GM12878 (cell line): ENCODE measurements around the gene ESRRG. TPM values are rescaled to one million over a fixed set of nuclear protein-coding genes. Genes with fewer than 3 reads are reported as not detected.

Source experiments
- ATAC-seq: fragments of 200-7000 bp; cut with Tn5 transposase; 3 replicates; pipeline ENCODE4 v1.9.1; 2020; ENCODE audit warnings: mild to moderate bottlenecking, moderate library complexity
- BruUV-seq: library from RNA; stranded (reverse); fragments of 400-500 nt; replicated peaks from 2 replicates; lab custom pipeline; 2021; lab: Mats Ljungman, UMichigan
- CTCF ChIA-PET: fragments of 300-600 bp; sonication (Branson Sonifier 250); formaldehyde crosslinking; extraction: SDS; loops from one replicate; lab custom pipeline; 2021; ENCODE audit warnings: inconsistent platforms; lab: Yijun Ruan, JAX
- POLR2A ChIA-PET: fragments of 350-600 bp; formaldehyde crosslinking; extraction: SDS; loops from one replicate; lab custom pipeline; 2021; ENCODE audit warnings: inconsistent platforms; lab: Charles Lee
- RAD21 ChIA-PET: fragments of 300-600 bp; sonication (Branson Sonifier 250); formaldehyde crosslinking; loops from one replicate; lab custom pipeline; 2023; ENCODE audit warnings: antibody characterized with exemption; ENCODE audit not compliant: unreplicated experiment; lab: Charles Lee
- SMC1A ChIA-PET: fragments of 300-600 bp; sonication (Branson Sonifier 250); formaldehyde crosslinking; loops from one replicate; lab custom pipeline; 2023; ENCODE audit not compliant: unreplicated experiment, uncharacterized antibody; lab: Charles Lee
- DNase-seq: peaks from one replicate; pipeline ENCODE4 v3.0.0-alpha.2; 2011; ENCODE audit warnings: low read depth, low spot score
- FAIRE-seq: peaks from 3 replicates; lab custom pipeline; 2011; peaks lifted over from hg19 to GRCh38; lab: Jason Lieb, UNC
- H2AFZ ChIP-seq: 2 replicates; pipeline ENCODE4 v1.6.0; 2011; ENCODE audit warnings: low read depth, low read length, control low read depth; ENCODE audit not compliant: control insufficient read depth
- H3K27ac ChIP-seq: 2 replicates; pipeline ENCODE4 v1.5.1; 2011; ENCODE audit warnings: control low read depth; ENCODE audit not compliant: control insufficient read depth, insufficient read depth
- H3K27me3 ChIP-seq, 2 experiments: replicated peaks in 1 of 2; 2 replicates each; pipeline versions ENCODE4 v1.6.0 to v1.6.1; 2011; ENCODE audit warnings: low read length in 1 of 2; ENCODE audit not compliant: control insufficient read depth in 2 of 2, insufficient read depth in 2 of 2
- H3K36me3 ChIP-seq, 2 experiments: 2 replicates each; pipeline ENCODE4 v1.5.1; 2011; ENCODE audit warnings: low read length in 1 of 2; ENCODE audit not compliant: control insufficient read depth in 2 of 2, insufficient read depth in 2 of 2
- H3K4me1 ChIP-seq: 2 replicates; pipeline ENCODE4 v1.6.1; 2011; ENCODE audit warnings: mild to moderate bottlenecking, low read length, moderate library complexity, mixed read lengths; ENCODE audit not compliant: control insufficient read depth, insufficient read depth
- H3K4me2 ChIP-seq: 2 replicates; pipeline ENCODE4 v1.6.0; 2011; ENCODE audit warnings: control low read depth; ENCODE audit not compliant: control insufficient read depth, insufficient read depth
- H3K4me3 ChIP-seq: fragments of 200-600 bp; sonication (generic); 2 replicates; pipeline ENCODE4 v1.5.1; 2016
- H3K79me2 ChIP-seq: 2 replicates; pipeline ENCODE4 v1.6.0; 2011; ENCODE audit warnings: low read length; ENCODE audit not compliant: control insufficient read depth, insufficient read depth
- H3K9ac ChIP-seq: 2 replicates; pipeline ENCODE4 v1.8.0; 2011; ENCODE audit warnings: low read length, control low read depth, mixed read lengths; ENCODE audit not compliant: control insufficient read depth, insufficient read depth
- H3K9me3 ChIP-seq: replicated peaks from 3 replicates; pipeline ENCODE4 v1.5.1; 2011; ENCODE audit warnings: mild to moderate bottlenecking, low read length; ENCODE audit not compliant: control insufficient read depth, insufficient read depth
- H4K20me1 ChIP-seq: 2 replicates; pipeline ENCODE4 v1.6.0; 2011; ENCODE audit not compliant: control insufficient read depth, insufficient read depth
- BHLHE40 ChIP-seq, 2 experiments: fragments of 450-650 bp in 1 of 2; IDR thresholded peaks; 2 replicates each; pipeline ENCODE4 v1.6.1; 2011 to 2017; ENCODE audit warnings: low read depth in 2 of 2, borderline replicate concordance in 1 of 2, improper control_type of control experiment in 1 of 2, low read length in 1 of 2, mild to moderate bottlenecking in 1 of 2
- BMI1 ChIP-seq: fragments of 450-650 bp; IDR thresholded peaks from 2 replicates; pipeline ENCODE4 v1.6.1; 2016; ENCODE audit warnings: mild to moderate bottlenecking, moderate library complexity, borderline replicate concordance
- E2F8 ChIP-seq: fragments of 450-650 bp; IDR thresholded peaks from 2 replicates; pipeline ENCODE4 v1.6.1; 2018; ENCODE audit warnings: mild to moderate bottlenecking, low read depth, moderate library complexity; ENCODE audit not compliant: partially characterized antibody
- GATAD2B ChIP-seq: fragments of 450-650 bp; conservative IDR thresholded peaks from 2 replicates; pipeline ENCODE4 v1.6.1; 2017; ENCODE audit warnings: low read depth, mild to moderate bottlenecking, moderate library complexity
- KAT2A ChIP-seq: conservative IDR thresholded peaks from 2 replicates; pipeline ENCODE4 v1.6.1; 2011; ENCODE audit warnings: low read depth, low read length; ENCODE audit not compliant: control insufficient read depth
- LARP7 ChIP-seq: fragments of 450-650 bp; IDR thresholded peaks from 2 replicates; pipeline ENCODE4 v1.6.1; 2017; ENCODE audit warnings: mild to moderate bottlenecking
- MEF2B ChIP-seq: fragments of 450-650 bp; IDR thresholded peaks from 2 replicates; pipeline ENCODE4 v1.6.1; 2018; ENCODE audit warnings: mild to moderate bottlenecking, moderate library complexity; ENCODE audit not compliant: partially characterized antibody, poor library complexity, severe bottlenecking
- NR2C1 ChIP-seq: fragments of 450-650 bp; IDR thresholded peaks from 2 replicates; pipeline ENCODE4 v1.6.1; 2017; ENCODE audit warnings: antibody characterized with exemption, mild to moderate bottlenecking, moderate library complexity
- RB1 ChIP-seq: fragments of 450-650 bp; formaldehyde crosslinking; IDR thresholded peaks from 2 replicates; pipeline ENCODE4 v1.6.1; 2017; ENCODE audit warnings: mild to moderate bottlenecking, borderline replicate concordance
- RELB ChIP-seq: fragments of 450-650 bp; IDR thresholded peaks from 2 replicates; pipeline ENCODE4 v1.6.1; 2017; ENCODE audit warnings: low read depth, mild to moderate bottlenecking, moderate library complexity
- SMAD1 ChIP-seq: fragments of 450-650 bp; IDR thresholded peaks from 2 replicates; pipeline ENCODE4 v1.6.1; 2018; ENCODE audit warnings: mild to moderate bottlenecking, low read depth; ENCODE audit not compliant: partially characterized antibody
- SP1 ChIP-seq: IDR thresholded peaks from one replicate; pipeline ENCODE4 v1.6.1; 2011; ENCODE audit warnings: low read depth, low read length
- STAT3 ChIP-seq: IDR thresholded peaks from 2 replicates; pipeline ENCODE4 v1.6.1; 2011; ENCODE audit warnings: low read depth, low read length, improper control_type of control experiment
- SUZ12 ChIP-seq: fragments of 200-600 bp; sonication (generic); IDR thresholded peaks from one replicate; pipeline ENCODE4 v1.6.1; 2018; ENCODE audit warnings: antibody characterized with exemption, mild to moderate bottlenecking; ENCODE audit not compliant: unreplicated experiment
- WGBS: methylation state at CpG from one replicate; pipeline ENCODE4 v1.1.6; 2016; ENCODE audit warnings: low lambda C conversion rate; ENCODE audit not compliant: insufficient replicate concordance, insufficient coverage; ENCODE audit errors: missing lambda C conversion rate; 5-methylcytosine and 5-hydroxymethylcytosine counted together
- in situ Hi-C: fragments of 300-500 bp; cut with MboI; formaldehyde crosslinking; loops from 9 replicates; pipeline ENCODE4 v1.14.3; 2018; ENCODE audit warnings: mixed read lengths
- intact Hi-C: fragments of 100-400 bp; cut with micrococcal nuclease; formaldehyde crosslinking; loops from one replicate; pipeline ENCODE4 v1.14.2; 2022; ENCODE audit not compliant: unreplicated experiment
- polyA plus RNA-seq, 11 experiments: library from polyadenylated mRNA; depleted of rRNA in 4 of 11; unstranded in 6 of 11; stranded (reverse) in 5 of 11; fragments of >200 nt; fragmentation: Nextera tagmentation in 4 of 11; fragmentation: Illumina TruSeq in 1 of 11; extraction: Ambion mirVana in 4 of 11; extraction: Trizol in 1 of 11; gene quantifications; 1 replicate in 1 of 11; 2 replicates in 10 of 11; pipeline versions ENCODE4 v1.2.1 to v1.2.3, GENCODE V29; 2011 to 2016; ENCODE audit warnings: inconsistent platforms in 2 of 11, missing spikeins in 2 of 11, low read depth in 1 of 11
- total RNA-seq, 4 experiments: library from RNA; depleted of rRNA in 3 of 4; stranded (reverse); fragments of >200 nt in 3 of 4; fragmentation: Illumina TruSeq in 1 of 4; extraction: Trizol in 1 of 4; gene quantifications; 2 replicates each; pipeline versions ENCODE4 v1.2.1 to v1.2.3, GENCODE V29; 2013 to 2021

ESRRG gene
- total and polyA plus RNA-seq, 10 of the 15 experiments (the other 5 are each of a cell fraction or from before 2014, with no cell fraction given): 0.03 TPM; not detected in 9

GRCh38 chr1:216456682-216457081 is 266.5 kb downstream of the ESRRG start:
- Histone ChIP-seq H3K4me1 (no peaks in the 10 kb centered on the region), H3K9ac (no peak overlapping the region), H3K79me2 (no peaks in the 10 kb centered on the region), H3K27me3 (no peaks in the 10 kb centered on the region), H3K27ac (no peak overlapping the region), H3K4me2 (no peak overlapping the region), H4K20me1 (no peaks in the 10 kb centered on the region), H2AFZ (no peak overlapping the region), H3K9me3 (no peaks in the 10 kb centered on the region), H3K4me3 (no peak overlapping the region), H3K36me3 (no peaks in the 10 kb centered on the region)
- BruUV-seq: no TSS peak
- WGBS: 8% methylated on average over 3 of the region's 3 CpGs
- DNase-seq: no peak
- intact Hi-C loops (no loop called here), in situ Hi-C loops (no loop called here)
- ChIA-PET SMC1A (no interaction called here), RAD21 (no interaction called here), CTCF (no interaction called here), POLR2A (no interaction called here)
- no peak for FAIRE-seq
- no peak for ATAC-seq
- TF ChIP-seq RELB (no peak), STAT3 (no peak), BHLHE40 (IDR thresholded peaks at IDR 0.05; ENCODE audit: borderline replicate concordance in 1 of 2, low read depth in 2 of 2, low read length in 1 of 2) (no peak)

- no peaks in the 10 kb centered on the region for H3K79me2 ChIP-seq
- SMC1A ChIA-PET: no interaction called here
- RAD21 ChIA-PET: no interaction called here
- in situ Hi-C loops (no loop called here), intact Hi-C loops (no loop called here)
- H3K27me3 ChIP-seq: no peaks in the 10 kb centered on the region
- H3K36me3 ChIP-seq: no peaks in the 10 kb centered on the region
- H4K20me1 ChIP-seq: no peaks in the 10 kb centered on the region
- DNase-seq: no peak
- no peaks in the 10 kb centered on the region for H3K4me1 ChIP-seq
- H3K4me2 ChIP-seq: no peak overlapping the region
- no peak overlapping the region for H2AFZ ChIP-seq
- H3K4me3 ChIP-seq: no peak overlapping the region
- no peak for FAIRE-seq
- no peak overlapping the region for H3K9ac ChIP-seq
- TF ChIP-seq SUZ12: no peak
- TF ChIP-seq SMAD1: no peak
- TF ChIP-seq KAT2A: no peak
- TF ChIP-seq E2F8: no peak
- no peak for TF ChIP-seq NR2C1
- no peak for TF ChIP-seq GATAD2B
- no peak for TF ChIP-seq SP1
- TF ChIP-seq RB1: no peak
- no peak for TF ChIP-seq LARP7
- TF ChIP-seq MEF2B: no peak
- no peak for TF ChIP-seq BMI1
- WGBS: 0% methylated on average over 2 of the region's 2 CpGs
- CTCF ChIA-PET: no interaction called here
- no peak for ATAC-seq
- POLR2A ChIA-PET: no interaction called here
- H3K9me3 ChIP-seq: no peaks in the 10 kb centered on the region
- BruUV-seq: no TSS peak
- no peak overlapping the region for H3K27ac ChIP-seq
Observed at GRCh38 chr1:216453777-216454176, 269.5 kb downstream of the ESRRG start.
